Endothelial cell of umbilical vein (primary cell): ENCODE results near the gene UBE2D3. TPM values are rescaled to one million over a fixed set of nuclear protein-coding genes. Genes with fewer than 3 reads are reported as not detected.

Experiments used
- BruUV-seq: library from RNA; stranded (reverse); fragments of 400-500 nt; replicated peaks from 2 replicates; lab custom pipeline; 2021; lab: Mats Ljungman, UMichigan
- CTCF ChIA-PET: fragments of 300-600, 350-600 bp; sonication (Branson Sonifier 250); formaldehyde crosslinking; loops from one replicate; lab custom pipeline; 2021; ENCODE audit warnings: antibody characterized with exemption, inconsistent platforms; lab: Charles Lee
- POLR2A ChIA-PET: fragments of 300-600, 350-600 bp; sonication (Branson Sonifier 250); formaldehyde crosslinking; loops from one replicate; lab custom pipeline; 2021; ENCODE audit warnings: antibody characterized with exemption, inconsistent platforms; lab: Charles Lee
- DNase-seq: peaks from one replicate; pipeline ENCODE4 v3.0.0-alpha.2; 2011; ENCODE audit warnings: low read depth, low spot score
- FAIRE-seq: peaks from 2 replicates; lab custom pipeline; 2011; peaks lifted over from hg19 to GRCh38; lab: Jason Lieb, UNC
- H2AFZ ChIP-seq: 2 replicates; pipeline ENCODE4 v1.6.0; 2012; ENCODE audit warnings: low read depth, low read length, control low read depth, inconsistent platforms
- H3K27ac ChIP-seq: 2 replicates; pipeline ENCODE4 v1.5.1; 2011; ENCODE audit warnings: low read depth, mild to moderate bottlenecking, control low read depth, low read length, moderate library complexity; ENCODE audit not compliant: insufficient read depth
- H3K27me3 ChIP-seq, 2 experiments: 2 replicates each; pipeline versions ENCODE4 v1.6.0 to v1.6.1; 2011; ENCODE audit warnings: low read length in 2 of 2, mixed read lengths in 1 of 2; ENCODE audit not compliant: control insufficient read depth in 2 of 2, insufficient read depth in 2 of 2
- H3K36me3 ChIP-seq, 2 experiments: 2 replicates in 1 of 2; 3 replicates in 1 of 2; pipeline ENCODE4 v1.5.1; 2011; ENCODE audit warnings: low read length in 2 of 2, mild to moderate bottlenecking in 1 of 2, moderate library complexity in 1 of 2; ENCODE audit not compliant: control insufficient read depth in 2 of 2, insufficient read depth in 2 of 2; ENCODE audit errors: extremely low read depth in 1 of 2
- H3K4me1 ChIP-seq: 3 replicates; pipeline ENCODE4 v1.5.1; 2011; ENCODE audit warnings: mild to moderate bottlenecking, low read length; ENCODE audit not compliant: control insufficient read depth, insufficient read depth; ENCODE audit errors: extremely low read depth
- H3K4me2 ChIP-seq: 2 replicates; pipeline ENCODE4 v1.6.1; 2011; ENCODE audit warnings: low read length, control low read depth, mixed read lengths; ENCODE audit not compliant: insufficient read depth
- H3K4me3 ChIP-seq, 3 experiments: fragments of 200-600 bp in 1 of 3; sonication (generic), shearing (Covaris generic) in 1 of 3; replicated peaks in 1 of 3; 2 replicates each; pipeline ENCODE4 v1.5.1; 2011 to 2016; ENCODE audit warnings: control low read depth in 3 of 3, low read length in 3 of 3, mild to moderate bottlenecking in 2 of 3, inconsistent platforms in 1 of 3, low read depth in 1 of 3, moderate library complexity in 1 of 3; ENCODE audit not compliant: insufficient read depth in 1 of 3
- H3K79me2 ChIP-seq: 2 replicates; pipeline ENCODE4 v1.6.0; 2012; ENCODE audit warnings: low read length, inconsistent platforms; ENCODE audit not compliant: control insufficient read depth, insufficient read depth
- H3K9ac ChIP-seq: replicated peaks from 2 replicates; pipeline ENCODE3; 2011; ENCODE audit warnings: low read length, control low read depth; ENCODE audit not compliant: insufficient read depth; ENCODE audit errors: extremely low read depth
- H3K9me1 ChIP-seq: replicated peaks from 3 replicates; pipeline ENCODE4 v1.6.0; 2011; ENCODE audit warnings: mild to moderate bottlenecking, low read length; ENCODE audit not compliant: control insufficient read depth, insufficient read depth; ENCODE audit errors: extremely low read depth
- H3K9me3 ChIP-seq: replicated peaks from 2 replicates; pipeline ENCODE4 v1.5.1; 2012; ENCODE audit warnings: low read length, inconsistent platforms; ENCODE audit not compliant: control insufficient read depth, insufficient read depth
- H4K20me1 ChIP-seq: replicated peaks from 2 replicates; pipeline ENCODE3; 2011; ENCODE audit warnings: mild to moderate bottlenecking, low read length; ENCODE audit not compliant: control insufficient read depth, insufficient read depth; ENCODE audit errors: extremely low read depth
- EZH2 ChIP-seq: IDR thresholded peaks from 2 replicates; pipeline ENCODE4 v1.6.1; 2012; ENCODE audit warnings: borderline replicate concordance, low read depth, mild to moderate bottlenecking, moderate library complexity, low read length, inconsistent platforms; ENCODE audit not compliant: severe bottlenecking
- FOS ChIP-seq: IDR thresholded peaks from 2 replicates; pipeline ENCODE4 v1.6.1; 2011; ENCODE audit warnings: mild to moderate bottlenecking, low read length, moderate library complexity, borderline replicate concordance; ENCODE audit not compliant: insufficient read depth
- GATA2 ChIP-seq: IDR thresholded peaks from 2 replicates; pipeline ENCODE4 v1.7.0; 2011; ENCODE audit warnings: low read depth, mild to moderate bottlenecking, moderate library complexity, mixed read lengths, low read length; ENCODE audit not compliant: insufficient read length, insufficient read depth
- JUN ChIP-seq: IDR thresholded peaks from 2 replicates; pipeline ENCODE4 v1.6.1; 2011; ENCODE audit warnings: borderline replicate concordance, low read depth; ENCODE audit not compliant: insufficient read length, insufficient read depth
- MYC ChIP-seq: IDR thresholded peaks from one replicate; pipeline ENCODE4 v1.6.1; 2011; ENCODE audit warnings: mild to moderate bottlenecking, low read depth, low read length
- POLR2A ChIP-seq: IDR thresholded peaks from 2 replicates; pipeline ENCODE4 v1.6.1; 2012; ENCODE audit warnings: low read depth, mild to moderate bottlenecking, control low read depth, low read length
- POLR2AphosphoS5 ChIP-seq: IDR thresholded peaks from 2 replicates; pipeline ENCODE4 v1.6.1; 2012; ENCODE audit warnings: low read depth, mild to moderate bottlenecking, control low read depth, low read length, moderate library complexity; ENCODE audit not compliant: insufficient read depth
- dilution Hi-C: fragments of 300-500 bp; cut with MboI; formaldehyde crosslinking; loops from one replicate; pipeline ENCODE4 v1.15.0; 2019; ENCODE audit warnings: low sequenced_read_pairs; ENCODE audit not compliant: extremely low pct_ligation_motif_present
- intact Hi-C: fragments of 100-400 bp; cut with micrococcal nuclease; formaldehyde crosslinking; loops from one replicate; pipeline ENCODE4 v1.10.0; 2022
- polyA plus RNA-seq, 4 experiments: library from polyadenylated mRNA; depleted of rRNA in 3 of 4; stranded (reverse) in 3 of 4; unstranded in 1 of 4; fragments of >200 nt; gene quantifications; 2 replicates each; pipeline versions ENCODE4 v1.2.1 to v1.2.3, GENCODE V29; 2011 to 2012; ENCODE audit warnings: missing spikeins in 1 of 4
- total RNA-seq: library from RNA; stranded (reverse); gene quantifications from 2 replicates; pipeline ENCODE4 v1.2.3, GENCODE V29; 2021
- TF ChIP-seq, protein P1 (sequence below), 2 donors: IDR thresholded peaks; 1 replicate in 1 of 2; 2 replicates in 1 of 2; pipeline ENCODE4 v1.5.1; 2011; ENCODE audit warnings: low read length in 2 of 2, mild to moderate bottlenecking in 2 of 2, moderate library complexity in 2 of 2, control low read depth in 1 of 2, inconsistent platforms in 1 of 2, low read depth in 1 of 2; ENCODE audit not compliant: insufficient read depth in 1 of 2; ENCODE audit errors: extremely low read depth in 1 of 2
- TF ChIP-seq, protein P2 (sequence below): IDR thresholded peaks from 2 replicates; pipeline ENCODE4 v1.6.1; 2011; ENCODE audit not compliant: insufficient read depth, insufficient read length

UBE2D3 gene
- total and polyA plus RNA-seq, 2 donors (not counting 3 experiments of a cell fraction or from before 2014, with no cell fraction given): 279 to 399 TPM

DNA sequence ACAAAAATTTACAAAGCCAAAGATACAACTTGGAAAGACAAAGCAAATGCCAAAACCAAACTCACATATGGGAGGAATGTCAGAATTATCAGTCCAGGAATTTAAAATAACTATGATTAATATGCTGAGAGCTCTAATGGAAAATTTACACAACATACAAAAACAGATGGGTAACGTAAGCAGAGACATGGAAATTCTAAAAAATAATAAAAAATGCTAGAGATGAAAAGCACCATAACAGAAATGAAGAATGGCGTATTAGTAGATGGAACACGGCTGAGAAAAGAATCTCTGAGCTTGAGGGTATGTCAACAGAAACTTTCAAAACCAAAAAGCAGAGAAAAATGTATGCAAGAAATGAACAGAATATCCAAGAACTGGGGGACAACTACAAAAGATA, 62.5 kb downstream of the UBE2D3 start:
- Histone ChIP-seq H3K4me1 (peaks cover 15% of the 10 kb centered on the region), H3K9me3 (no peaks in the 10 kb centered on the region), H2AFZ (no peak overlapping the region), H3K4me3 (no peak overlapping the region), H3K4me2 (no peak overlapping the region), H3K36me3 (no peaks in the 10 kb centered on the region), H3K27me3 (peaks cover 0 to 2% of the 10 kb centered on the region in 2 experiments), H3K9me1 (no peaks in the 10 kb centered on the region), H4K20me1 (no peaks in the 10 kb centered on the region), H3K27ac (no peak overlapping the region), H3K9ac (no peak overlapping the region), H3K79me2 (no peaks in the 10 kb centered on the region)
- FAIRE-seq (no peak), DNase-seq (no peak)
- dilution Hi-C loops (no loop called here), intact Hi-C loops (loop anchor here (5.0 to 10.0 kb wide), 2 partner anchors 102 to 330 kb away; partner anchors contain the start of gene CISD2)
- no TSS peak for BruUV-seq
- ChIA-PET CTCF (no interaction called here), POLR2A (no interaction called here)
- TF ChIP-seq POLR2A (no peak), JUN (no peak), GATA2 (no peak), FOS (no peak), MYC (no peak), POLR2AphosphoS5 (no peak), EZH2 (no peak)
- TF ChIP-seq, protein P1, sequence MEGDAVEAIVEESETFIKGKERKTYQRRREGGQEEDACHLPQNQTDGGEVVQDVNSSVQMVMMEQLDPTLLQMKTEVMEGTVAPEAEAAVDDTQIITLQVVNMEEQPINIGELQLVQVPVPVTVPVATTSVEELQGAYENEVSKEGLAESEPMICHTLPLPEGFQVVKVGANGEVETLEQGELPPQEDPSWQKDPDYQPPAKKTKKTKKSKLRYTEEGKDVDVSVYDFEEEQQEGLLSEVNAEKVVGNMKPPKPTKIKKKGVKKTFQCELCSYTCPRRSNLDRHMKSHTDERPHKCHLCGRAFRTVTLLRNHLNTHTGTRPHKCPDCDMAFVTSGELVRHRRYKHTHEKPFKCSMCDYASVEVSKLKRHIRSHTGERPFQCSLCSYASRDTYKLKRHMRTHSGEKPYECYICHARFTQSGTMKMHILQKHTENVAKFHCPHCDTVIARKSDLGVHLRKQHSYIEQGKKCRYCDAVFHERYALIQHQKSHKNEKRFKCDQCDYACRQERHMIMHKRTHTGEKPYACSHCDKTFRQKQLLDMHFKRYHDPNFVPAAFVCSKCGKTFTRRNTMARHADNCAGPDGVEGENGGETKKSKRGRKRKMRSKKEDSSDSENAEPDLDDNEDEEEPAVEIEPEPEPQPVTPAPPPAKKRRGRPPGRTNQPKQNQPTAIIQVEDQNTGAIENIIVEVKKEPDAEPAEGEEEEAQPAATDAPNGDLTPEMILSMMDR (IDR thresholded peaks at IDR 0.05; ENCODE audit: extremely low read depth in 1 of 2, insufficient read depth in 1 of 2, low read depth in 1 of 2, low read length in 2 of 2): no peak
- TF ChIP-seq, protein P2, sequence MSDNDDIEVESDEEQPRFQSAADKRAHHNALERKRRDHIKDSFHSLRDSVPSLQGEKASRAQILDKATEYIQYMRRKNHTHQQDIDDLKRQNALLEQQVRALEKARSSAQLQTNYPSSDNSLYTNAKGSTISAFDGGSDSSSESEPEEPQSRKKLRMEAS: no peak
